Naive B cell (primary cell): ENCODE data around the gene WFDC5. TPM values are rescaled to one million over a fixed set of nuclear protein-coding genes. Genes with fewer than 3 reads are reported as not detected.

Experiments used
- polyA plus RNA-seq, 6 donors: library from polyadenylated mRNA; unstranded; fragments of 300-500 nt; fragmentation: Illumina TruSeq; gene quantifications; one replicate each; pipeline ENCODE4 v1.2.3, GENCODE V29; 2021; ENCODE audit warnings: low read depth in 6 of 6

Gene WFDC5
- polyA plus RNA-seq, 6 donors from 2014 or later: not detected

Other genes starting within 250 kb of the WFDC5 start
- 100 to 1,000 TPM; 414 to 531 (median 498) TPM for gene YWHAB, start 229.5 kb downstream of the WFDC5 start, polyA plus RNA-seq
- gene PABPC1L, start 205.1 kb downstream of the WFDC5 start, polyA plus RNA-seq: 1 to 10 TPM in 3 of 6 donors, under 1 TPM in 2, not detected in 1; 0.75 to 5.2 (median 1.3) TPM
- gene TOMM34, start 154.8 kb downstream of the WFDC5 start, polyA plus RNA-seq: 10 to 100 TPM; 24.8 to 49.1 (median 38.4) TPM
- gene STK4, start 148.7 kb downstream of the WFDC5 start, polyA plus RNA-seq: 100 to 1,000 TPM; 116 to 199 (median 173) TPM
- gene KCNS1, start 14.0 kb downstream of the WFDC5 start, polyA plus RNA-seq: under 1 TPM in 4 of 6 donors, not detected in 2; 0.06 to 0.26 (median 0.20) TPM
- gene WFDC12, start 9.3 kb upstream of the WFDC5 start, polyA plus RNA-seq: not detected
- not detected for gene PI3, start 59.7 kb upstream of the WFDC5 start, polyA plus RNA-seq
- gene SEMG1, start 91.9 kb upstream of the WFDC5 start, polyA plus RNA-seq: not detected
- gene SEMG2, start 106.2 kb upstream of the WFDC5 start, polyA plus RNA-seq: not detected
- gene SLPI, start 139.4 kb upstream of the WFDC5 start, polyA plus RNA-seq: under 1 TPM in 1 of 6 donors, not detected in 5; 0.63 TPM
- not detected for gene RBPJL, start 191.7 kb upstream of the WFDC5 start, polyA plus RNA-seq
- not detected for gene MATN4, start 193.1 kb upstream of the WFDC5 start, polyA plus RNA-seq
- not detected for gene SDC4, start 233.2 kb upstream of the WFDC5 start, polyA plus RNA-seq
- gene SYS1, start 248.0 kb upstream of the WFDC5 start, polyA plus RNA-seq: 10 to 100 TPM; 16.3 to 37.7 (median 36.1) TPM